ENCODE results near the gene CNN2. TPM values are rescaled to one million over a fixed set of nuclear protein-coding genes. Genes with fewer than 3 reads are reported as not detected.
"Not testable (repeated sequence)": the region's sequence is repeated elsewhere in the genome, so short reads cannot be mapped to it uniquely, and the experiment has no call there.

The CNN2 gene
- total RNA-seq, 1 experiment from 2014 or later, result 87.2 TPM

GRCh38 chr19:1014161-1015060 is 12.0 kb upstream of the CNN2 start:
- DNase-seq, result no peak
- peaks cover 42% of the 10 kb centered on the region for H3K36me3 ChIP-seq
- H3K4me3 ChIP-seq, result no peak overlapping the region
- H3K27me3 ChIP-seq, result no peaks in the 10 kb centered on the region
- H3K4me1 ChIP-seq, result no peaks in the 10 kb centered on the region
- no peaks in the 10 kb centered on the region for H3K9me3 ChIP-seq (replicated peaks)
- H3K27ac ChIP-seq, result no peak overlapping the region

- Histone ChIP-seq H3K27me3 (no peaks in the 10 kb centered on the region), H3K27ac (no peak overlapping the region), H3K36me3 (peaks cover 34% of the 10 kb centered on the region), H3K4me3 (no peak overlapping the region), H3K4me1 (no peaks in the 10 kb centered on the region), H3K9me3 (replicated peaks) (no peaks in the 10 kb centered on the region)
- DNase-seq, result no peak
Observed at GRCh38 chr19:1015061-1015781, 11.2 kb upstream of the CNN2 start.

GRCh38 chr19:1015782-1016646 is 10.4 kb upstream of the CNN2 start:
- Histone ChIP-seq H3K27me3 (no peaks in the 10 kb centered on the region), H3K9me3 (replicated peaks) (no peaks in the 10 kb centered on the region), H3K4me3 (no peak overlapping the region), H3K27ac (no peak overlapping the region), H3K4me1 (no peaks in the 10 kb centered on the region), H3K36me3 (peaks cover 28% of the 10 kb centered on the region)
- no peak for DNase-seq

- H3K27ac ChIP-seq, result no peak overlapping the region
- DNase-seq, result no peak
Observed at GRCh38 chr19:1016647-1017114, 9.7 kb upstream of the CNN2 start.

GRCh38 chr19:1017115-1017905 is 9.1 kb upstream of the CNN2 start:
- no peak for DNase-seq
- H3K4me1 ChIP-seq, result peaks cover 1% of the 10 kb centered on the region; the same call in 1 of the 2 replicates
- H3K27ac ChIP-seq, result no peak overlapping the region
- H3K4me3 ChIP-seq, result no peak overlapping the region
- no peaks in the 10 kb centered on the region for H3K9me3 ChIP-seq (replicated peaks)
- no peaks in the 10 kb centered on the region for H3K27me3 ChIP-seq
- H3K36me3 ChIP-seq, result peaks cover 18% of the 10 kb centered on the region

More at GRCh38 chr19:1016647-1017114, 9.7 kb upstream of the CNN2 start:
- Histone ChIP-seq H3K27me3 (no peaks in the 10 kb centered on the region), H3K4me3 (no peak overlapping the region), H3K4me1 (no peaks in the 10 kb centered on the region), H3K36me3 (peaks cover 24% of the 10 kb centered on the region), H3K9me3 (replicated peaks) (no peaks in the 10 kb centered on the region)

GRCh38 chr19:1017906-1018305 is 8.5 kb upstream of the CNN2 start:
- H3K27ac ChIP-seq, result no peak overlapping the region
- H3K27me3 ChIP-seq, result no peaks in the 10 kb centered on the region
- no peaks in the 10 kb centered on the region for H3K9me3 ChIP-seq (replicated peaks)
- peaks cover 12% of the 10 kb centered on the region for H3K36me3 ChIP-seq
- H3K4me3 ChIP-seq, result no peak overlapping the region
- DNase-seq, result no peak
- H3K4me1 ChIP-seq, result peaks cover 3% of the 10 kb centered on the region; the same call in 1 of the 2 replicates

GRCh38 chr19:1018393-1018792 is 8.0 kb upstream of the CNN2 start:
- Histone ChIP-seq H3K4me1 (peaks cover 3% of the 10 kb centered on the region; the same call in 1 of the 2 replicates), H3K4me3 (no peak overlapping the region), H3K27me3 (no peaks in the 10 kb centered on the region), H3K36me3 (peaks cover 7% of the 10 kb centered on the region), H3K27ac (no peak overlapping the region), H3K9me3 (replicated peaks) (no peaks in the 10 kb centered on the region)
- DNase-seq, result no peak

GRCh38 chr19:1018932-1019615 is 7.3 kb upstream of the CNN2 start:
- DNase-seq, result no peak
- H3K4me3 ChIP-seq, result no peak overlapping the region
- no peaks in the 10 kb centered on the region for H3K9me3 ChIP-seq (replicated peaks)
- peaks cover 2% of the 10 kb centered on the region for H3K36me3 ChIP-seq
- H3K27ac ChIP-seq, result no peak overlapping the region
- no peaks in the 10 kb centered on the region for H3K27me3 ChIP-seq
- peaks cover 3% of the 10 kb centered on the region; the same call in 1 of the 2 replicates for H3K4me1 ChIP-seq

- no peak overlapping the region for H3K27ac ChIP-seq
Observed at GRCh38 chr19:1019616-1019961, 6.8 kb upstream of the CNN2 start.

GRCh38 chr19:1019980-1020867 is 6.2 kb upstream of the CNN2 start:
- DNase-seq, result peak in 1 of 2 experiments; percentile 30
- H3K36me3 ChIP-seq, result peaks cover 2% of the 10 kb centered on the region; the same call in 1 of the 2 replicates
- H3K9me3 ChIP-seq (replicated peaks), result no peaks in the 10 kb centered on the region
- H3K4me3 ChIP-seq, result peak overlapping the region; percentile 74
- no peaks in the 10 kb centered on the region for H3K27me3 ChIP-seq
- H3K27ac ChIP-seq, result peak overlapping the region; percentile 33; the same call in 1 of the 2 replicates
- peaks cover 3% of the 10 kb centered on the region; the same call in 1 of the 2 replicates for H3K4me1 ChIP-seq

More at GRCh38 chr19:1019616-1019961, 6.8 kb upstream of the CNN2 start:
- peaks cover 2% of the 10 kb centered on the region for H3K36me3 ChIP-seq
- H3K27me3 ChIP-seq, result no peaks in the 10 kb centered on the region
- H3K9me3 ChIP-seq (replicated peaks), result no peaks in the 10 kb centered on the region
- peaks cover 3% of the 10 kb centered on the region; the same call in 1 of the 2 replicates for H3K4me1 ChIP-seq
- DNase-seq, result no peak
- H3K4me3 ChIP-seq, result peak overlapping the region; percentile 74

- no peaks in the 10 kb centered on the region for H3K9me3 ChIP-seq (replicated peaks)
- DNase-seq, result peak; percentile 98
- 0 out of 2 replicates have a peak, but pooled peaks cover 2% of the 10 kb centered on the region for H3K36me3 ChIP-seq
- no peaks in the 10 kb centered on the region for H3K27me3 ChIP-seq
- H3K4me1 ChIP-seq, result peaks cover 3% of the 10 kb centered on the region; the same call in 1 of the 2 replicates
- peak within 1 kb of the TSS; percentile 74 for H3K4me3 ChIP-seq
- peak within 1 kb of the TSS; percentile 92 for H3K27ac ChIP-seq
Observed at GRCh38 chr19:1020868-1021425, 5.5 kb upstream of the CNN2 start, which contains the start of gene TMEM259. TSS of gene TMEM259 (minus strand) at chr19:1021123. CDS start at chr19:1020996, 127 bp downstream.

- H3K36me3 ChIP-seq; H3K4me3 ChIP-seq; H3K27me3 ChIP-seq; H3K9me3 ChIP-seq (replicated peaks); H3K4me1 ChIP-seq; DNase-seq; H3K27ac ChIP-seq: not testable (repeated sequence)
Observed at GRCh38 chr19:1023883-1024188, 2.6 kb upstream of the CNN2 start.

Measured in SJCRH30 (cell line).